Fibroblast of skin of back (primary cell): ENCODE measurements around the gene GNL1.
A peak's percentile ranks its signal among the peaks of the same experiment; 100 is the strongest.
"Not testable (repeated sequence)": the region's sequence is repeated elsewhere in the genome, so short reads cannot be mapped to it uniquely, and the experiment has no call there.

ENCODE experiments used
- DNase-seq: peaks from one replicate; pipeline ENCODE4 v3.0.0-alpha.2; 2013

Gene GNL1

DNA sequence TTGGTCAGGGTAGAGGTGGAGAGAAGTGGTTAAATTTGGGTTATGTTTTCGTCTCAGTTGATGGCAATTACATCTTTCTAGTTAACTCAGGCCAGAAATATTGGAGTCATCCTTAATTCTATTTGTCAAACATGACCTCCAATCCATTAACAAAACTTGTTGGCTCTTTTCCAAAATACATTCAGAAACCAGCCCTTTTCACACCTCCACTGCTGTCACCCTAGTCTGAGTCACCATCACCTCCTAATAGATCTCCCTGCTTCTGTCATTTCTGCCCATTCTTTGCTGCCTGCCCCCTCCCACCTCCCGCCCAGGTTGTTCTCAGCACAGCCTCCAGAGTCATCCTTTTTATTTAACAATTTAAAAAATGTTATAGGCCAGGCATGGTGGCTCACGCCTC, 12.0 kb upstream of the GNL1 start:
- no peak for DNase-seq

DNA sequence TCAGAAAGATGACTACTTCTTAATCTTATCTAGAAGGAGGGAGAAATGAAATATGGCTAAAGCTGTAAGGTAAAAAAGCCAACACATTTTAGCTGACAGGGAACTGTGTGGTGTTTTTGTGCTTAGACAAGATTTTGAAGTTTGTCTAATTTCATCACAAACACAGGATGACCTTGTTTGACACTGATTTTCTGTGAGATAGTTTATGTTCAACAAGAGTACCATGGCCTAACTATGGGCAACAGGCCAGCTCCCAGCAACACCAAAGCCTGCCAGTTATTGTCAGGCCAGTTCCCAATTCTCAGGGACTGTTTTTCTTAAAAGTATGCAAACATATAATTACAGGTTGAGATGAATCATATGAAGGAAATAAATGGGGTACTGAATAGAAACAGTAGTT, 9.5 kb upstream of the GNL1 start:
- no peak for DNase-seq

DNA sequence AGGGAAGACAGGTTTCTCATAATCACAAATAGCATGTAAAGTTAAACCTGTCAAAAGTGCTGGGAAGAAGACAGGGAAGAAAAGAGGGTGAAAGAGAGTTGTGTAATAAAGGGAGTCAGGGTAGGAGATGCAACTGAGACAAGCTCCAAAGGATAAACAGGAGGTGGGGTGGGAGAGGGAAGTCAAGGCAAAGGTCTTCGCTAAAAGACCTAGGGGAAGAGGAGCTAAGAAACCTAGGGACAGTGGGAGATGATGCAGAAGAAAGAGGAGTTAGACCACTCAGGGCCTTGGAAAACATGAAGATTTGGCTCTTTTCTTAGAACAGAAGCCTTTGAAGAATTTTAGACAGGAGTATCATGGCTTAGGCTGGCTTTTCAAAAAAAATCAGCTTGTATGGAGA, 7.8 kb upstream of the GNL1 start:
- DNase-seq: no peak

- no peak for DNase-seq
Measured at GRCh38 chr6:30562470-30563425, 6.5 kb upstream of the GNL1 start.

- no peak for DNase-seq
Measured at GRCh38 chr6:30560930-30561329, 4.6 kb upstream of the GNL1 start.

- no peak for DNase-seq
Measured at GRCh38 chr6:30557683-30557981, 1.3 kb upstream of the GNL1 start.

DNA sequence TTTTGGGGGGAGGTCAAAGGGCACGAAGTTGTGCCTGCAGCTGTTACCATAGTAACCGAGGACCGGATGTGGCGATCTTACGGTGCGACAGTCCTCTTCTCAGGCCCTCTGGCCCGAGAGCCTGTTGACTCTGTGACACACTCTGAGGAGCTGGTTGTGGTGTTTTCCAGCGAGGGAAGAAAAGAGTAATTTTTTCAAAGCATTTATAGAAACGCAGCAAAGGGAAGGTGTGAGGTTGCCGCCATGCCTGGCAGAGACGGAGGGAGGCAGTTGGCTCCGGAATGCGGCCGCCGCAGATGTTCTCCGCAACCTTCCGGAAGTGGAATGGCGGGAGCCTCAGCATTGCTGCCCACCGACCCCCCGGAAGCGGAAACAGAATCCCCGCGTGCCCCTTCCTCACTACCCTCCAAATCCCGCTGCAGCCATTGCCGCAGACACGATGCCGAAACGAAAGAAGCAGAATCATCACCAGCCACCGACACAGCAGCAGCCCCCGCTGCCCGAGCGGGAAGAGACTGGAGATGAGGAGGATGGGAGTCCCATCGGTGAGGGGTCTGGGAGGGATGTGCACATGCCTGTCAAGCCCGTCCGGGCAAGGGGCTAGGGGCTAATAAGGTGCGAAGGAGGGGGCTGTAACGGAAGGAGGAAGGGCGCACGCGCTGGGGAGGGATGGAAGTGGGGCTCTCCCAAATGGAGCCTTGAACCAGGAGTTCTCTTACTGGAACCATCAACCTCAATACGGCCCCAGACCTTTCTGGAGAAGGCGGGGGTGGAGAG, 805 bp upstream of the GNL1 start, which contains the start of gene PRR3:
PRR3 (plus strand) TSS at position 390 of the 777 bp plus-strand sequence; CDS start at position 440, 50 bp downstream.
- peak; percentile 92 for DNase-seq

- no peak for DNase-seq
Measured at GRCh38 chr6:30555816-30556065, 548 bp downstream of the GNL1 start.

- DNase-seq: peak; percentile 34
Measured at GRCh38 chr6:30554962-30555815, 1.1 kb downstream of the GNL1 start.

DNA sequence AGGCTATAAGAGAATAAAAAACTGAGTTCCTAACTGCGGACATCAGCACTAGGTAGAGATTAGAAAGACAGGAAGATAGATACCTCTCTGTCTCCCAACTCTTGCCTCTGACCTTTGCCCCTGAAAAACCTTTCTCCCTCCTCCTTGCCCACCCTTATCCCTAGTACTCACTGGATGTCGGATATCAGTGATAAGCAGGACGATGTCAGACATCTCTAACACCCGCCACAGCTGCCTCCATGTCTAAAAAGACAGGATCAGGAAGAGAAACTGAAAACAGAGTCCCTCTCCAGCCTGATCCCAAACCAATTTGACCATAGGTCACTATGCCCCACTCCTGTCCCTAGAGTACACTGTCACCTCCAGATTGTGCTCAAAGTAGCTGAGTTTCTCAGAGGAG, 1.9 kb downstream of the GNL1 start:
- no peak for DNase-seq

GRCh38 chr6:30548375-30548774, 7.9 kb downstream of the GNL1 start:
- DNase-seq: no peak

GRCh38 chr6:30547454-30547853, 8.8 kb downstream of the GNL1 start:
- DNase-seq: no peak

DNA sequence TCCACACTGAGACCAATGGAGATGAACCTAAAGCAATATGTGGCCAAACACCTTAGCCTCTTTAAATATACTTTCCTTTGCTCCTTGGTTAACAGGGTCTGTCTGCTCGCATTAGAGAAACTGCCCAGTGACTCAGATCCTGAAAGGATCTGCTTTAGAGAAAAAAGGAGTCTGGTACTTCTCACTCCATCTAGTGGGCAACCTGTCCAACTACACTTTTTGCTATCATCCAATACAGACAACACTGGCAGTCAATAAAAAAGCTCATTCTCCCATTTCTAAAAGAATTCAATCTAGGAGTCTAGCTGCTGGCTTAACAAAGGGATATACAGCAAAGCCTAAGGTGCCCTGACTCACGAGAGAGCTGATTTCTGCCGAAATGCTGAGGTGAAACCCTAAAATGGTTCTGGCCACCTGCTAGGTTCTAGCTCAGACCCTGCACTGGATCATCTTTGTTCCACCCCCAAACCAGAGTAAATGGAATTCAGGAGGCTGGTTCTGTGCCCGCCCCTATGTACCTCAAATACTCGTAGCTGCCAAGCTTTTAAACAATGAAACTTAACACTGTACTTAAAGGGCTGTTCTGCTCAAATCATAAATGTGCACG, 11.5 kb downstream of the GNL1 start:
- peak; percentile 74 for DNase-seq

DNA sequence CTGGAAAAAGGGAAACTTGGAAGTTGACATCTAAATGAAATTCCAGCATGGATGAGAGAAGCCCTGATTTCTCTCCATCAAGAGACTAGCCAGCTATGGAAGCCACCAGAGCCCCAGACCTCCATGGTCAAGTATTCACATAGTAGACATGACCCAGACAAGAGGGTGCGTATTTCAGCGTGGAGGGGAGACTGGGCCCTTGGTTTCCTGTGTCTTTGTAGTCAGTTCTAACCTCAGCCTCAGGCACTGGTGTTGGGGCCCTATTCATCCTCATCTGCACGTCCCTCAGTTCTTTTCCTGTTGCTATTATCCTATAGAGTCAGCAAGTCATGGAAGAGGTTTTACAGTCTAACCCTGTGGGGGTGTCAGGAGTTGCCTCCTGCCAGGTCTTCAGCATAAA, 12.5 kb downstream of the GNL1 start:
- DNase-seq: no peak

- DNase-seq: no peak
Measured at GRCh38 chr6:30542915-30543314, 13.4 kb downstream of the GNL1 start.

GRCh38 chr6:30542404-30542725, 13.9 kb downstream of the GNL1 start:
- DNase-seq: no peak

DNA sequence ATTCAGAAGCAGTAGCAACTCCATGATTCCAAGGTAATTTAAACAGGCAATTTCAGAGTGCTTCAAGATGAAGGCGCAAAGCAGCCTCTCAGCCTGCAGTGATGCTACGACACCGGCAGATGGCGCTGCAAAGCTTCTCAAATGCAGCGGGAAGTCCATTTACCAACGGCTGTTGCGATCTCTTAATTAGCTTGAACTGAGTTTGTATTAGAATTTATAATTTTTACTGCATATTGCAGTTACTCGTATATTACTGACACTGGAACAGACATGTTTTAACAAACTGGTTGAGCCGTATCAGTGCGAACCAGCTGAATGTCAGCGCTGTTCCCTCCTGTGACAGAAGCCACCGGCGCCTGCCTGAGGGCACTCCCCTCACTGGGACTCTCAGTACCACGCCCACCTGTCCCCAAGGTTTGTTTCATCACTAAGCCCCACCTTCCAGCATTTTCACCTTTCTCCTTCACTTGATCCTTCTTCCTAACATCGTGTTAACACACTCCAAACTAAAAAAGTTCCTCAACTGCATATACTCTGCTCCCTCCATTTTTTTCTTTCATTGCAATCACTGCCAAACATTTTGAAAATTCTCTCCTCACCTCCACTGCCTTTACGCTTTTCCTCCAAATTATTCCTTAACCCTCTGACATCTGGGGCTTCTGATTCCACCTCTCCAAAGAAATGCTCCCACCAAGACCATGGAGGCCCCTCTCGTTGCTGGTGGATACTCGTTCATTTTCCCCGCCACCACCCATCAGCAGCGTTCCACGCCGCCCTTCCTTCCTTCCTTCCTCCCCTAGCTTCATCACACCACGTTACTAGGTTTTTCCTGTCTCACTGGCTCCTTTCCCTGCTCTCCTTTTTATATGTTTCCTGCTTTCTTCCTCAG, 14.5 kb downstream of the GNL1 start:
- peak; percentile 73 for DNase-seq

GRCh38 chr6:30537931-30538330, 18.4 kb downstream of the GNL1 start:
- DNase-seq: no peak

DNA sequence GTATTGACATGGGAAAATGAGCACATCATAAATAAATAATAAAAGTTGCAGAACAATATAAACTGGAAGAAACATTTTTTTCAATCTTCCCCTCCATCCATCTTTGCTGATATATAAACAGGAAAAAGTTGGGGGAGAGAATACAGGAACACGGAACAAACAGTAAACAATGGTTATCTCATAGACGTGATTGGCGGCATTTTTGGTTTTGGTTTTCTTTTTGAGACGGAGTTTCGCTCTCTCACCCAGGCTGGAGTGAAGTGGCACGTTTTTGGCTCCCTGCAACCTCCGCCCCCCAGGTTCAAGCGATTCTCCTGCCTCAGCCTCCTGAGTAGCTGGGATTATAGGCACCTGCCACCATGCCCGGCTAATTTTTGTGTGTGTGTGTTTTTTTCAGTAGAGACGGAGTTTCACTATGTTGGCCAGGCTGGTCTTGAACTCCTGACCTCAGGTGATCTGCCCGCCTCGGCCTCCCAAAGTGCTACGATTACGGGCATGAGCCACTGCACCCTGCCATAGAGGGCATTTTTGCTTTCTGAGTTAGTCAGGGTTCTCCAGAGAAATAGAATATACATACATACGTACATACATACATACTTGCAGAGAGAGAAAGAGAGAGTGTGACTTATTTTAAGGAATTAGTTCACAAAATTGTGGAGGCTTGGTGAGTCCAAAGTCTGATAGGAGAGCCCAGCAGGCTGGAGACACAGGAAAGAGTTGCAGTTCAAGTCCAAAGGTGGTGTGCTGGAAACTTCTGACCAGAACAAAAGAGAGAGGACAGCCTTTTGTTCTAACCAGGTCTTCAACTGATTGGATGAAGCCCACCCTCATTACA, 22.6 kb downstream of the GNL1 start:
- no peak for DNase-seq

GRCh38 chr6:30530014-30530413, 26.3 kb downstream of the GNL1 start:
- DNase-seq: no peak

GRCh38 chr6:30529349-30529875, 26.9 kb downstream of the GNL1 start:
- not testable (repeated sequence) for DNase-seq
